ENCODE data around the gene INO80B.
A peak's percentile ranks its signal among the peaks of the same experiment; 100 is the strongest.
"Not testable (repeated sequence)": the region's sequence is repeated elsewhere in the genome, so short reads cannot be mapped to it uniquely, and the experiment has no call there.

Gene INO80B

GRCh38 chr2:74450570-74451190, 4.2 kb upstream of the INO80B start:
- DNase-seq: no peak

GRCh38 chr2:74457129-74457548, 2.3 kb downstream of the INO80B start:
- DNase-seq: peak in 1 of 2 donors; percentile 61

- DNase-seq: peak in 1 of 2 donors; percentile 61
These were observed 2.8 kb downstream of the INO80B start for GRCh38 chr2:74457549-74458131.

- peak; percentile 99 to 100 for DNase-seq
These were observed 3.4 kb downstream of the INO80B start, which contains the start of gene WBP1 for GRCh38 chr2:74458132-74458937. Gene WBP1, plus strand, starts transcription at chr2:74458438. Its CDS starts 165 bp downstream, at chr2:74458603.

- no peak for DNase-seq
These were observed 4.1 kb downstream of the INO80B start for GRCh38 chr2:74458938-74459363.

- DNase-seq: not testable (repeated sequence)
These were observed 4.7 kb downstream of the INO80B start for GRCh38 chr2:74459503-74460118.

- DNase-seq: not testable (repeated sequence)
These were observed 5.3 kb downstream of the INO80B start for GRCh38 chr2:74460187-74460586.

- no peak for DNase-seq
These were observed 6.5 kb downstream of the INO80B start for GRCh38 chr2:74461187-74462053.

GRCh38 chr2:74462054-74462785, 7.3 kb downstream of the INO80B start:
- DNase-seq: no peak

GRCh38 chr2:74462786-74463105, 7.9 kb downstream of the INO80B start:
- DNase-seq: no peak

GRCh38 chr2:74464406-74464805, 9.5 kb downstream of the INO80B start:
- DNase-seq: no peak

- not testable (repeated sequence) for DNase-seq
These were observed 15.9 kb downstream of the INO80B start for GRCh38 chr2:74470742-74471141.

GRCh38 chr2:74471332-74472065, 16.6 kb downstream of the INO80B start:
- no peak for DNase-seq

GRCh38 chr2:74472086-74472944, 17.4 kb downstream of the INO80B start, which contains the start of gene MRPL53:
Gene MRPL53, minus strand, starts transcription at chr2:74472680. Its CDS starts 20 bp downstream, at chr2:74472660.
- DNase-seq: peak; percentile 85 to 90

GRCh38 chr2:74472945-74473258, 18.0 kb downstream of the INO80B start:
- DNase-seq: no peak

- DNase-seq: no peak
These were observed 19.6 kb downstream of the INO80B start for GRCh38 chr2:74474481-74474880.

GRCh38 chr2:74474899-74475298, 20.0 kb downstream of the INO80B start:
- DNase-seq: no peak

- no peak for DNase-seq
These were observed 26.5 kb downstream of the INO80B start for GRCh38 chr2:74481431-74481830.

- no peak for DNase-seq
These were observed 27.3 kb downstream of the INO80B start for GRCh38 chr2:74481961-74482800.

All from hippocampal formation (tissue), 2 donors.